Limb (tissue), 2 donors: ENCODE data around the gene ABCC3.
A peak's percentile ranks its signal among the peaks of the same experiment; 100 is the strongest.

Experiments used
- DNase-seq, 2 donors: peaks; one replicate each; pipeline ENCODE4 v3.0.0-alpha.2; 2016; ENCODE audit errors: extremely low spot score in 2 of 2

Gene ABCC3

GRCh38 chr17:50627782-50628601, 6.7 kb upstream of the ABCC3 start:
- no peak for DNase-seq

- peak in 1 of 2 donors; percentile 20 for DNase-seq
Measured at GRCh38 chr17:50629902-50630301, 4.8 kb upstream of the ABCC3 start.

- peak in 1 of 2 donors; percentile 53 for DNase-seq
Measured at GRCh38 chr17:50630524-50631194, 4.0 kb upstream of the ABCC3 start.

- peak in 1 of 2 donors; percentile 35 for DNase-seq
Measured at GRCh38 chr17:50631195-50631907, 3.3 kb upstream of the ABCC3 start.

- DNase-seq, result peak in 1 of 2 donors; percentile 24
Measured at GRCh38 chr17:50631908-50632571, 2.6 kb upstream of the ABCC3 start.

GRCh38 chr17:50632637-50633036, 2.0 kb upstream of the ABCC3 start:
- no peak for DNase-seq

- DNase-seq, result no peak
Measured at GRCh38 chr17:50633683-50634082, 998 bp upstream of the ABCC3 start.

GRCh38 chr17:50634915-50635731, 442 bp downstream of the ABCC3 start:
- no peak for DNase-seq

- DNase-seq, result no peak
Measured at GRCh38 chr17:50635732-50635981, 976 bp downstream of the ABCC3 start.

GRCh38 chr17:50635982-50636803, 1.5 kb downstream of the ABCC3 start:
- DNase-seq, result no peak

- no peak for DNase-seq
Measured at GRCh38 chr17:50636804-50637195, 2.1 kb downstream of the ABCC3 start.

- DNase-seq, result no peak
Measured at GRCh38 chr17:50637829-50638605, 3.3 kb downstream of the ABCC3 start.

- DNase-seq, result no peak
Measured at GRCh38 chr17:50638606-50638965, 3.9 kb downstream of the ABCC3 start.

- peak in 1 of 2 donors; percentile 69 for DNase-seq
Measured at GRCh38 chr17:50638966-50639713, 4.5 kb downstream of the ABCC3 start.

GRCh38 chr17:50640686-50641351, 6.1 kb downstream of the ABCC3 start:
- no peak for DNase-seq

- DNase-seq, result no peak
Measured at GRCh38 chr17:50641357-50641756, 6.7 kb downstream of the ABCC3 start.

GRCh38 chr17:50642071-50642721, 7.5 kb downstream of the ABCC3 start:
- no peak for DNase-seq
